ENCODE measurements around the gene NBEA. TPM values are rescaled to one million over a fixed set of nuclear protein-coding genes. Genes with fewer than 3 reads are reported as not detected.

NBEA gene
- total RNA-seq, 1 donor from 2014 or later = 10.8 TPM

DNA sequence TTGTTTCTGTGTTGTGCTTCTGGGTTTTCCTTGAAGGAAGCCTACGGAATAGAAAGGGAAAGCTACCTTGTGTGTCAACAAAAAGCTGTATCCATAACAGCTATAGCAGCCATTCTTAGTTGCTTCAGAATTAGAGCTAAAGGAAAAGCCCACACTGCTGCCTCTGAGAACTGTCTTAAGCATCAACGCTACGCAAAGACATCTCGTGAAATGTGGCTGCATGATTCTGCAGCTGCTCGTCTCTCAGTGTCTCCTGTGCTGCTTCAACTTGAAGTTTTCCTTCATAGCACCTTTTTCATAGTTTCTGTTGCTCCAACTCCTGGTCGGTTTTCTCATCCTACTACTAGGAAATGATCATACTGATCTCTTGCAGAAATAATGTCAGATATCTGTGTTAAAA, 675.4 kb downstream of the NBEA start:
- no peak overlapping the region for H3K27ac Mint-ChIP-seq (ENCODE audit: unreplicated experiment)
- TF ChIP-seq, protein P1, sequence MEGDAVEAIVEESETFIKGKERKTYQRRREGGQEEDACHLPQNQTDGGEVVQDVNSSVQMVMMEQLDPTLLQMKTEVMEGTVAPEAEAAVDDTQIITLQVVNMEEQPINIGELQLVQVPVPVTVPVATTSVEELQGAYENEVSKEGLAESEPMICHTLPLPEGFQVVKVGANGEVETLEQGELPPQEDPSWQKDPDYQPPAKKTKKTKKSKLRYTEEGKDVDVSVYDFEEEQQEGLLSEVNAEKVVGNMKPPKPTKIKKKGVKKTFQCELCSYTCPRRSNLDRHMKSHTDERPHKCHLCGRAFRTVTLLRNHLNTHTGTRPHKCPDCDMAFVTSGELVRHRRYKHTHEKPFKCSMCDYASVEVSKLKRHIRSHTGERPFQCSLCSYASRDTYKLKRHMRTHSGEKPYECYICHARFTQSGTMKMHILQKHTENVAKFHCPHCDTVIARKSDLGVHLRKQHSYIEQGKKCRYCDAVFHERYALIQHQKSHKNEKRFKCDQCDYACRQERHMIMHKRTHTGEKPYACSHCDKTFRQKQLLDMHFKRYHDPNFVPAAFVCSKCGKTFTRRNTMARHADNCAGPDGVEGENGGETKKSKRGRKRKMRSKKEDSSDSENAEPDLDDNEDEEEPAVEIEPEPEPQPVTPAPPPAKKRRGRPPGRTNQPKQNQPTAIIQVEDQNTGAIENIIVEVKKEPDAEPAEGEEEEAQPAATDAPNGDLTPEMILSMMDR (conservative IDR thresholded peaks at IDR 0.05) = no peak
- H3K9me3 Mint-ChIP-seq = no peaks in the 10 kb centered on the region
- DNase-seq (ENCODE audit: low read depth, low spot score) = no peak
- H3K36me3 Mint-ChIP-seq (ENCODE audit: low read depth) = no peaks in the 10 kb centered on the region
- H3K27me3 Mint-ChIP-seq (ENCODE audit: low read depth) = no peaks in the 10 kb centered on the region
- H3K4me1 Mint-ChIP-seq = no peaks in the 10 kb centered on the region
- H3K4me3 Mint-ChIP-seq = no peak overlapping the region

DNA sequence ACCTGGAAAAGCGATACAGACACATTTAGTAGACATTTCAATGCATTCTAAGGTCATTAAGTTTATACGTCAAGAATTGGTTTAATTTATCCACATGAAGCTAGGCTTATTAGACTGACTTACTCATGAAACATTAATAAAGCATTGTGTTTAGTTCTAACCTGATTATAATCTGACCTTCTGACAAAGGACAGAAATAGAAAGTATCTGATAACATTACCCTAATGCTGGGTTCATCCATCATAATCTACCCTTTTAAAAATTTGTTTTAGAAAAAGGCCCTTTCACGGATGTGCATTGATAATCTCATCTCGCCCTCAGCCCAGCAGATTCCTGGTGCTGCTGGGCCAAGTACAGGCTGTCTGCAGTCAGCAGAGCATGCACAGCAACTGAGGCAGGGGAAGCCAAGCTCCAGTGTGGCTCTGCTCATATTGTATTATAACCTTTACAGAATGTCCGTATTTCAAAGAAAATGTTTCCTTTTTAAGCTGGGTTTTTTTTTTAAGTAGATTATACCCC, 676.6 kb downstream of the NBEA start:
- TF ChIP-seq, protein P1 (conservative IDR thresholded peaks at IDR 0.05) = no peak
- Mint-ChIP-seq H3K4me3 (no peak overlapping the region), H3K27ac (ENCODE audit: unreplicated experiment) (no peak overlapping the region), H3K27me3 (ENCODE audit: low read depth) (no peaks in the 10 kb centered on the region), H3K9me3 (no peaks in the 10 kb centered on the region), H3K36me3 (ENCODE audit: low read depth) (no peaks in the 10 kb centered on the region), H3K4me1 (no peaks in the 10 kb centered on the region)
- DNase-seq (ENCODE audit: low read depth, low spot score) = no peak

DNA sequence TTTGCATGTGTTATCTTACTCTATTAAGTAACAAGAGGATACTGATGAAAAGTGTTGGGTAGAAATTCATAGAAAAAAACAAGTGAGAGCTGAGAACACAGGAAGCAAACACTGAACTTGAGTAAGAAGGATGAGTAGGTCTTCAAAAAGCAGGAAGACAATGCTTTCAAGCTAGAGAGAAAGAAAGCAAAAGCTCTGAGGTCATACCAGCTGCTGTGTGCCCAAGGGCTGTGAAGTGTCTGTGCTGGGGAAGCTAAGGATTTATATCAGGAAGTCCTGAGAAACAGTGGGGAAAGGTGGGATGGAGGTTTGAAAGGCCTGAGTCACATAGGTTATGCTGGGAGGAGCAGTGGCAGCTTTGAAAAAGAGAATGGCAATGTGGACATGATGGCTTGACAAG, 679.9 kb downstream of the NBEA start:
- no peak overlapping the region for H3K4me3 Mint-ChIP-seq
- H3K27me3 Mint-ChIP-seq (ENCODE audit: low read depth) = no peaks in the 10 kb centered on the region
- no peak overlapping the region for H3K27ac Mint-ChIP-seq (ENCODE audit: unreplicated experiment)
- no peaks in the 10 kb centered on the region for H3K36me3 Mint-ChIP-seq (ENCODE audit: low read depth)
- no peaks in the 10 kb centered on the region for H3K9me3 Mint-ChIP-seq
- DNase-seq (ENCODE audit: low read depth, low spot score) = no peak
- H3K4me1 Mint-ChIP-seq = no peaks in the 10 kb centered on the region
- TF ChIP-seq, protein P1 (conservative IDR thresholded peaks at IDR 0.05) = no peak

DNA sequence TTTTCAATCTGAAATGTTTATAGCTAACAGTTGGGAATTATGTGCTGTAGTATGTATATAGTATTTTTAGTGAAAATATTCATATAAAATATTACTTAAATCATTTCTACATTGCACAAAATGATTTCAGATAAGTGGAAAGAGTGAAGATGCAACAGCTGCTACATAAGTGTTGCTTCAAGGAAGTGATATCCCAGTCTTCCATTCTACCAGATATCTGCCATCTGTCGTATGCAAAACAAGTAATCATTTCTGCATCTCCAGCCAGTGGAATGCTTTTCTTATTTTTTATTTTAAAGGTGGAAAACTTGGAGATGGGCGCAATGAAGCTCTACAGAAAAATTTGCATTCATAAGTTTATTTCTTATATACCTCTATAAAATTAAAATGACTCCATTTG, 687.0 kb downstream of the NBEA start:
- TF ChIP-seq, protein P1 (conservative IDR thresholded peaks at IDR 0.05) = no peak
- Mint-ChIP-seq H3K27me3 (ENCODE audit: low read depth) (no peaks in the 10 kb centered on the region), H3K9me3 (no peaks in the 10 kb centered on the region), H3K27ac (ENCODE audit: unreplicated experiment) (no peak overlapping the region), H3K4me3 (no peak overlapping the region), H3K4me1 (no peaks in the 10 kb centered on the region), H3K36me3 (ENCODE audit: low read depth) (no peaks in the 10 kb centered on the region)
- DNase-seq (ENCODE audit: low read depth, low spot score) = no peak

DNA sequence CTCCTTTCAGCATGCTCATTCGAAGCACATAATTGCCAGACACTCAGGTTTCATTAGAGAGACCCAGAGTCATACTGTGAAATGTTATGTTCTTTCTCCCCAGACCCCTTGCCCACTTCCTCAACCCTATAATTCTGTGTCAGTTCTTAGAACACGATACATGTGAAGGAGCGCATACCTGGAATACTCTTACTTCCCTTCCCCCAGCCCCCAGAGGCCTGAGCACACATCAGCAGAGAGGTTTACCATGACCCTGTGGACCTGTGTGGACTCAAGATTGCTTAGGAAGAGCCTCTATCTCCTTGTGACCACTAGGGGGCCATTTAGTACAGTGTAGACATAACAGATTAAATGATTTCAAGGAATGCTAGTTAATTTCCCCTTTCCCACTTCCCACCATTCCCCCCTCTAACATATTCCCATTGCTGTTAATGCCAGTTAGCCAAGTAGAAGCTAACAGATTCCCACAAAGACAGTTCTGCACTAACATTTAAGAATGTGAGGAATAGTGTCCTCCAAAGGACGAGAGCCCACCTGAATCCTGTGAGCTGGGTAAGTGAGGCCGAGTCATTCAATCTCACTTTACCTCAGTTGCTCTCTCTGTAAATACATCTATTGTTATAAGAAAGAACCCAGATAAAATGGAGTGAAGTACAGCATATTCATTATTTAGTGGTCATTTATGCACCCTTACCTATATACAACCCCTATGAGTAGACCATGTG, 688.6 kb downstream of the NBEA start:
- Mint-ChIP-seq H3K36me3 (ENCODE audit: low read depth) (no peaks in the 10 kb centered on the region), H3K4me3 (no peak overlapping the region), H3K4me1 (no peaks in the 10 kb centered on the region), H3K9me3 (no peaks in the 10 kb centered on the region), H3K27me3 (ENCODE audit: low read depth) (no peaks in the 10 kb centered on the region), H3K27ac (ENCODE audit: unreplicated experiment) (no peak overlapping the region)
- TF ChIP-seq, protein P1 (conservative IDR thresholded peaks at IDR 0.05) = peak; percentile 83
- DNase-seq (ENCODE audit: low read depth, low spot score) = no peak
